IMR-90 (cell line): ENCODE results near the gene VEPH1.

Experiments
- CEBPB ChIP-seq: IDR thresholded peaks from 2 replicates; pipeline ENCODE4 v1.6.1; 2012; ENCODE audit warnings: low read depth, low read length, improper control_type of control experiment
- MAZ ChIP-seq: IDR thresholded peaks from 2 replicates; pipeline ENCODE4 v1.6.1; 2012; ENCODE audit warnings: low read depth, mild to moderate bottlenecking, low read length, improper control_type of control experiment, moderate library complexity, borderline replicate concordance
- POLR2A ChIP-seq: IDR thresholded peaks from 2 replicates; pipeline ENCODE4 v1.6.1; 2012; ENCODE audit warnings: mild to moderate bottlenecking, low read depth, low read length
- SMC3 ChIP-seq: fragments of 150-350 bp; IDR thresholded peaks from 2 replicates; pipeline ENCODE4 v1.6.1; 2016; ENCODE audit warnings: low read depth, mild to moderate bottlenecking, antibody characterized with exemption, low read length, moderate library complexity
- TF ChIP-seq, protein P1 (sequence below): conservative IDR thresholded peaks from 2 replicates; pipeline ENCODE4 v1.5.1; 2012; ENCODE audit warnings: mild to moderate bottlenecking, low read depth, low read length, improper control_type of control experiment
- TF ChIP-seq, protein P2 (sequence below): fragments of 150-350 bp; IDR thresholded peaks from 2 replicates; pipeline ENCODE4 v1.6.1; 2017; ENCODE audit warnings: mild to moderate bottlenecking, antibody characterized with exemption, low read length, low read depth

DNA sequence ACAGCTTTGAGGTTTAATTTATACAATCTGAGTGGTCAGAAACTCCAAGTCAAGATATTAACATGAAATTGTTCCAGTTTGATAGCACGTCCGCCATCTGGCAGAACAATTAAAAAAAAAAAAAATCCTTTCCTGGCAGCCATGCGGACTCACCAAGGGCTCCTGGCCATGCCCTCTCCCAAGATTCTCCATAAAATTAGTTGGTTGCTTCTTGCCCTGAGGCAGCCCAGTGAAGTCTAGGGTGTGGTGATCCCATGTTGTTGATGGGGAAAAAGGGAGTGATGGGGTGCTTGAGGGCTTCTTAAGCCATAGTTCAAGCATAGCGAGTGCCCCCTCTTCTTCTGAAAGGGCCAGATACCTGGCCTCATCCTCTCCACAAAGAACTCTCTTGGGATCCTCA, 261.6 kb downstream of the VEPH1 start:
- TF ChIP-seq, protein P1, sequence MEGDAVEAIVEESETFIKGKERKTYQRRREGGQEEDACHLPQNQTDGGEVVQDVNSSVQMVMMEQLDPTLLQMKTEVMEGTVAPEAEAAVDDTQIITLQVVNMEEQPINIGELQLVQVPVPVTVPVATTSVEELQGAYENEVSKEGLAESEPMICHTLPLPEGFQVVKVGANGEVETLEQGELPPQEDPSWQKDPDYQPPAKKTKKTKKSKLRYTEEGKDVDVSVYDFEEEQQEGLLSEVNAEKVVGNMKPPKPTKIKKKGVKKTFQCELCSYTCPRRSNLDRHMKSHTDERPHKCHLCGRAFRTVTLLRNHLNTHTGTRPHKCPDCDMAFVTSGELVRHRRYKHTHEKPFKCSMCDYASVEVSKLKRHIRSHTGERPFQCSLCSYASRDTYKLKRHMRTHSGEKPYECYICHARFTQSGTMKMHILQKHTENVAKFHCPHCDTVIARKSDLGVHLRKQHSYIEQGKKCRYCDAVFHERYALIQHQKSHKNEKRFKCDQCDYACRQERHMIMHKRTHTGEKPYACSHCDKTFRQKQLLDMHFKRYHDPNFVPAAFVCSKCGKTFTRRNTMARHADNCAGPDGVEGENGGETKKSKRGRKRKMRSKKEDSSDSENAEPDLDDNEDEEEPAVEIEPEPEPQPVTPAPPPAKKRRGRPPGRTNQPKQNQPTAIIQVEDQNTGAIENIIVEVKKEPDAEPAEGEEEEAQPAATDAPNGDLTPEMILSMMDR, result no peak
- TF ChIP-seq MAZ (no peak), SMC3 (no peak), CEBPB (no peak), POLR2A (no peak)
- TF ChIP-seq, protein P2, sequence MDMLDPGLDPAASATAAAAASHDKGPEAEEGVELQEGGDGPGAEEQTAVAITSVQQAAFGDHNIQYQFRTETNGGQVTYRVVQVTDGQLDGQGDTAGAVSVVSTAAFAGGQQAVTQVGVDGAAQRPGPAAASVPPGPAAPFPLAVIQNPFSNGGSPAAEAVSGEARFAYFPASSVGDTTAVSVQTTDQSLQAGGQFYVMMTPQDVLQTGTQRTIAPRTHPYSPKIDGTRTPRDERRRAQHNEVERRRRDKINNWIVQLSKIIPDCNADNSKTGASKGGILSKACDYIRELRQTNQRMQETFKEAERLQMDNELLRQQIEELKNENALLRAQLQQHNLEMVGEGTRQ, result no peak
